ENCODE measurements around the gene FMN1.

DNA sequence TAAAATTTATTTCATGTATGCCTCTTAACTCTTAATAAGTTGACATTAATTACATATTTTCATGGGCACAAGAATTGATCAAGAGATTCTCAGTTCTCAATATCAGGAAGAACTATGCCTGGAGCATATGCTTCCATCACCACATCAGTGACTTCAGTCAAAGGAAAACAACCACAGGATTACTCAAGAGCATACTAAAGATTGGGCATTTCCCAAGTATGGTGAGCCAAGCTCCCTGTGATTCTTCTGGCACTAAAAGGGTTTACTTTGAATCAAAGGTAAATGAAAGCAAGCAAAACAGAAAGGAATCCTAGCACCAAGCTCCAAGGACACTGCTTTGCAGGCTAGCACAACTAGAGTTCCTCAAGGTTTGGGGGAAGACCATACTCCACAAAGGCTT is 44.6 kb downstream of the FMN1 start:
- TF ChIP-seq MAX (CRISPR knock-in tag; IDR thresholded peaks at IDR 0.05) (no peak), SP1 (CRISPR knock-in tag; conservative IDR thresholded peaks at IDR 0.05) (no peak), JAZF1 (CRISPR knock-in tag; IDR thresholded peaks at IDR 0.05) (no peak), PRDM15 (CRISPR knock-in tag; IDR thresholded peaks at IDR 0.05) (no peak), HMGA2 (CRISPR knock-in tag; IDR thresholded peaks at IDR 0.05) (no peak), MYBL2 (CRISPR knock-in tag; IDR thresholded peaks at IDR 0.05) (no peak), IRF2 (CRISPR knock-in tag; IDR thresholded peaks at IDR 0.05; ENCODE audit: borderline replicate concordance, low read depth) (no peak), NFATC4 (CRISPR knock-in tag; IDR thresholded peaks at IDR 0.05) (no peak), JUN (CRISPR knock-in tag; IDR thresholded peaks at IDR 0.05) (no peak), ATF3 (CRISPR knock-in tag; conservative IDR thresholded peaks at IDR 0.05) (no peak)
- TF ChIP-seq, protein P1, sequence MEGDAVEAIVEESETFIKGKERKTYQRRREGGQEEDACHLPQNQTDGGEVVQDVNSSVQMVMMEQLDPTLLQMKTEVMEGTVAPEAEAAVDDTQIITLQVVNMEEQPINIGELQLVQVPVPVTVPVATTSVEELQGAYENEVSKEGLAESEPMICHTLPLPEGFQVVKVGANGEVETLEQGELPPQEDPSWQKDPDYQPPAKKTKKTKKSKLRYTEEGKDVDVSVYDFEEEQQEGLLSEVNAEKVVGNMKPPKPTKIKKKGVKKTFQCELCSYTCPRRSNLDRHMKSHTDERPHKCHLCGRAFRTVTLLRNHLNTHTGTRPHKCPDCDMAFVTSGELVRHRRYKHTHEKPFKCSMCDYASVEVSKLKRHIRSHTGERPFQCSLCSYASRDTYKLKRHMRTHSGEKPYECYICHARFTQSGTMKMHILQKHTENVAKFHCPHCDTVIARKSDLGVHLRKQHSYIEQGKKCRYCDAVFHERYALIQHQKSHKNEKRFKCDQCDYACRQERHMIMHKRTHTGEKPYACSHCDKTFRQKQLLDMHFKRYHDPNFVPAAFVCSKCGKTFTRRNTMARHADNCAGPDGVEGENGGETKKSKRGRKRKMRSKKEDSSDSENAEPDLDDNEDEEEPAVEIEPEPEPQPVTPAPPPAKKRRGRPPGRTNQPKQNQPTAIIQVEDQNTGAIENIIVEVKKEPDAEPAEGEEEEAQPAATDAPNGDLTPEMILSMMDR (IDR thresholded peaks at IDR 0.05) = no peak
- TF ChIP-seq, protein P2, sequence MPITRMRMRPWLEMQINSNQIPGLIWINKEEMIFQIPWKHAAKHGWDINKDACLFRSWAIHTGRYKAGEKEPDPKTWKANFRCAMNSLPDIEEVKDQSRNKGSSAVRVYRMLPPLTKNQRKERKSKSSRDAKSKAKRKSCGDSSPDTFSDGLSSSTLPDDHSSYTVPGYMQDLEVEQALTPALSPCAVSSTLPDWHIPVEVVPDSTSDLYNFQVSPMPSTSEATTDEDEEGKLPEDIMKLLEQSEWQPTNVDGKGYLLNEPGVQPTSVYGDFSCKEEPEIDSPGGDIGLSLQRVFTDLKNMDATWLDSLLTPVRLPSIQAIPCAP (CRISPR knock-in tag; IDR thresholded peaks at IDR 0.05) = no peak
